ENCODE data around the gene AHRR. TPM values are rescaled to one million over a fixed set of nuclear protein-coding genes. Genes with fewer than 3 reads are reported as not detected.
"Not testable (repeated sequence)": the region's sequence is repeated elsewhere in the genome, so short reads cannot be mapped to it uniquely, and the experiment has no call there.

The AHRR gene
- total RNA-seq, 1 donor from 2014 or later: 0.29 TPM

DNA sequence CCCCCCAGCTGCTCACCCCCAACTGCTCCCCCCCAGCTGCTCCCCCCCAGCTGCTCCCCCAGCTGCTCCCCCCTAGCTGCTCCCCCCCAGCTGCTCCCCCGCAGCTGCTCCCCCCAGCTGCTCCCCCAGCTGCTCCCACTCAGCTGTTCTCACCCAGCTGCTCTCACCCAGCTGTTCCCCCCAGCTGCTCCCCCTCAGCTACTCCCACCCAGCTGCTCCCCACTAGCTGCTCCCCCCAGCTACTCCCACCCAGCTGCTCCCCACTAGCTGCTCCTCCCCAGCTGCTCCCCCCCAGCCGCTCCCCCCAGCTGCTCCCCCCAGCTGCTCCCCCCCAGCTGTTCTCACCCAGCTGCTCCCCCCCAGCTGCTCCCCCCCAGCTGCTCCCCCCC lies 22.8 kb upstream of the AHRR start:
- TF ChIP-seq, protein P1, sequence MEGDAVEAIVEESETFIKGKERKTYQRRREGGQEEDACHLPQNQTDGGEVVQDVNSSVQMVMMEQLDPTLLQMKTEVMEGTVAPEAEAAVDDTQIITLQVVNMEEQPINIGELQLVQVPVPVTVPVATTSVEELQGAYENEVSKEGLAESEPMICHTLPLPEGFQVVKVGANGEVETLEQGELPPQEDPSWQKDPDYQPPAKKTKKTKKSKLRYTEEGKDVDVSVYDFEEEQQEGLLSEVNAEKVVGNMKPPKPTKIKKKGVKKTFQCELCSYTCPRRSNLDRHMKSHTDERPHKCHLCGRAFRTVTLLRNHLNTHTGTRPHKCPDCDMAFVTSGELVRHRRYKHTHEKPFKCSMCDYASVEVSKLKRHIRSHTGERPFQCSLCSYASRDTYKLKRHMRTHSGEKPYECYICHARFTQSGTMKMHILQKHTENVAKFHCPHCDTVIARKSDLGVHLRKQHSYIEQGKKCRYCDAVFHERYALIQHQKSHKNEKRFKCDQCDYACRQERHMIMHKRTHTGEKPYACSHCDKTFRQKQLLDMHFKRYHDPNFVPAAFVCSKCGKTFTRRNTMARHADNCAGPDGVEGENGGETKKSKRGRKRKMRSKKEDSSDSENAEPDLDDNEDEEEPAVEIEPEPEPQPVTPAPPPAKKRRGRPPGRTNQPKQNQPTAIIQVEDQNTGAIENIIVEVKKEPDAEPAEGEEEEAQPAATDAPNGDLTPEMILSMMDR (conservative IDR thresholded peaks at IDR 0.05; ENCODE audit: low read depth, low read length): no peak
- H3K4me3 ChIP-seq (ENCODE audit: low read depth, low read length): no peak overlapping the region
- DNase-seq (ENCODE audit: low read depth): no peak

DNA sequence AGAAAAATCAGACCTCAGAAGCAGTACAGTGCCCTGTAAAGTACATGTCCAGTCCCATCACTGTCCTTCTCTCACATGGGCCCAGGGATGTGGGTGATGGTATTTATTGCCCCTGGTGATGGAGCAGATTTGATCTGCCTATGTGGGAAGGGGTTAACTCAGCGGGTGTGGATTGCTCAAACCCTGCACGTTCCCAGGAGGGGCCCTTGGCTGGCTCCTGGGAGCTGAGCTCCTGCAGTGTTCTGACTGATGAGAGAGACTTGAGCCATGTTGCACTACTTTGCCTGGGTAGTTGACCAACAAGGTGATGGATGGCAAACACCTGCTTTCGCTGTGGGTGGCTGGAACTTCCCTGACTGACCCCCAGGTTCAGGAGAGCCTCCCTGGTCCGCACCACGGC lies 21.6 kb upstream of the AHRR start:
- DNase-seq (ENCODE audit: low read depth); H3K4me3 ChIP-seq (ENCODE audit: low read depth, low read length): not testable (repeated sequence)

DNA sequence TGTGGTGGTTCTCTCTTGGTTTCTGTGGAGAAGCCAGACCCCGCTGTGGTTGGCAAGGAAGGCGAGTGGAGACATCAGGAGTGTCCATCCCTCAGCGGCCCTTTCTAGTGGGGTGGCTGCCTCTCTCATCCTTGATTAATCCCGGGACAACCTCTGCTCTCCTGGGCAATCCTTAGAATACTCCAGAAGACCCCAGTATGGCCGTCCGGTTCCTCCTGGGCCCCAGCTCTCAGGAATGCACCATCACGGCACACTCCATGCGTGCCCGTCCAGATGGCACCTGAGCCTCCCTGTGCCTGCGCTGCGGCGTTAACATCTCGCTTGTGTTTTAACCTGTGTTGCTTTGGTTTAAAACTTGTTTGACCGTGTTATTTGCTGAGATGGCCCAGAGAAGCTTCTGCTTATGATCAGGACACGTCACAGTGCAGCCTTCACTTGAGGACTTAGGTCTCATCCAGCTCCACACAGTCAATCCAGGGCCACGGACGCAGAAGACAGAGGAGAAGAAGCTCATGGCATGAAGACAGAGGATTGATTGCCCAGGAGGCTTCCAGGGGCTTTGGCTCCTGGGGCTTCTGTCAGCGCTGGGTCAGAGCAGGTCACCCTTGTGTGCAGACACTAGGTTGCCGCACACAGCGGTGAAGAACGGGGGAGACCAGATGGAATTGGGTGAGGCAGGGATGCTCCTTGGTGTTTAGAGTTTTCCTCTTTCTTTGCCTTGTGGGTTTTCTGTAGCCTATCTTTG lies 20.7 kb upstream of the AHRR start:
- not testable (repeated sequence) for DNase-seq (ENCODE audit: low read depth); H3K4me3 ChIP-seq (ENCODE audit: low read depth, low read length)

DNA sequence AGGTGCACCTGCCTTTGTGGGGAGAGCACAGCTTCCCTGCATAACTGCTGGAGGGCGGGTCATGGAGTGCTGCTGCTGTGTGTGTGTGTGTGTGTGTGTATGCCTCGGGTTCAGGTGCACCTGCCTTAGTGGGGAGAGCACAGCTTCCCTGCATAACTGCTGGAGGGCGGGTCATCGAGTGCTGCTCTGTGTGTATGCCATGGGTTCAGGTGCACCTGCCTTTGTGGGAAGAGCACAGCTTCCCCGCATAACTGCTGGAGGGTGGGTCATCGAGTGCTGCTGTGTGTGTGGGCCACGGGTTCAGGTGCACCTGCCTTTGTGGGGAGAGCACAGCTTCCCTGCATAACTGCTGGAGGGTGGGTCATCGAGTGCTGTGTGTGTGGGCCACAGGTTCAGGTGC lies 19.1 kb upstream of the AHRR start:
- not testable (repeated sequence) for H3K4me3 ChIP-seq (ENCODE audit: low read depth, low read length); DNase-seq (ENCODE audit: low read depth)

DNA sequence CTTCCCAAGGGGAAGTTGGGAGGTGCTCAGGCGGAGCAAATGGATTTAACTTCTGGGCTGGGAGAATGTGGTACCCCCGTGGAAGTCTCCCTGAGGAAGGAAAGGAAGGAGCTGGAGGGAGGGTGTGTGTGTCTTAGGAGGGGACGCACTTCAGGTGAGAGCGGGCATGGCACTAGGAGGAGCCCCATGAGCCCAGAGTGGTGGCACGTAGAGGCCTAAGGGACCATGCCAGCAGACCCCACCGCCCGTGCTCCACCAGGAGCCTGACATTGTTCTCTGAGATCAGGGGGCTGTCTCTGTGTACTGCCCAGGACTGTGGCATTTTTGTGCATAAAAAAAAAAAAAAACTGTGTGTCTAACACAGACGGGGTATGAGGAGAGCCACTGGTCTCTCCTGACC lies 18.5 kb upstream of the AHRR start:
- DNase-seq (ENCODE audit: low read depth): no peak
- no peak overlapping the region for H3K4me3 ChIP-seq (ENCODE audit: low read depth, low read length)
- TF ChIP-seq, protein P1 (conservative IDR thresholded peaks at IDR 0.05; ENCODE audit: low read depth, low read length): no peak

DNA sequence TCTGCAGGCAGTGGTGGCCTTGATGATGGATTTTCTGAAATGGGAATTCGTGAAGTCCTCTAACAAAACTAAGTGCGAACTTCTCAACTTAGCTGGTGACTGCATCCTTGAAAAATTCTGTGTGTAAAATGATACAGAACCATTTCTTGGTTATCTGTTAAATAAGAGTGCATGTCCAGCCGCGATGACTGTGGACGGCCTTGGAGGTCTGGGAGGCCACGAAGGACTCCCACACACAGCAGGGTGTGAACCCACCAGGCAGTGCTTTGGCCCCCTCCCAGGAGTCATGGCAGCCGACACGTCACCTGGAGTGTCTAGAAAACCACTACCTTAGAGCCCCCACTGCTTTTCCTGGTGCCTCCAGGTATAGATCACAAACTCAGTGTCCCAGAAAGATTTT lies 17.8 kb upstream of the AHRR start:
- not testable (repeated sequence) for DNase-seq (ENCODE audit: low read depth); H3K4me3 ChIP-seq (ENCODE audit: low read depth, low read length)

DNA sequence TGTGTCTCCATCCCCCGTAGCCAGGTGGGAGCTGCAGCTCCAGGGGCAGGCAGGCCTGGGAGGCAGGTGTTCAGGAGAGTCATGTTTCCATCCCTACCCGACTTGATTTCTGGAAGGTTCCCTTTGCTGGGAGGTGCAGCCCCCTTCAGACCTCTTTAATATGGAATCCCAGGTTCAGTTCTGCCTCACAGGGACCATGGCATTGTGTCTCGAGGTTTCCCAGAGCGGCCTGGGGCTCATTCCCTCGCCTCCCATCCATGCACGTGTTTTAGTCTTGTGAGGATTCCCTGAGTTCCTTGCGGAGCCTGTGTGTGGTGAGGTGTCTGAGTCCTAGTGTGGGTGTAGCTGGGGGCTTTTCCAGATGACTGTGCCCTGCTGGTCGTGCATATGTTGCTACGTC lies 16.5 kb upstream of the AHRR start:
- TF ChIP-seq, protein P1 (conservative IDR thresholded peaks at IDR 0.05; ENCODE audit: low read depth, low read length): no peak
- DNase-seq (ENCODE audit: low read depth): no peak
- no peak overlapping the region for H3K4me3 ChIP-seq (ENCODE audit: low read depth, low read length)

DNA sequence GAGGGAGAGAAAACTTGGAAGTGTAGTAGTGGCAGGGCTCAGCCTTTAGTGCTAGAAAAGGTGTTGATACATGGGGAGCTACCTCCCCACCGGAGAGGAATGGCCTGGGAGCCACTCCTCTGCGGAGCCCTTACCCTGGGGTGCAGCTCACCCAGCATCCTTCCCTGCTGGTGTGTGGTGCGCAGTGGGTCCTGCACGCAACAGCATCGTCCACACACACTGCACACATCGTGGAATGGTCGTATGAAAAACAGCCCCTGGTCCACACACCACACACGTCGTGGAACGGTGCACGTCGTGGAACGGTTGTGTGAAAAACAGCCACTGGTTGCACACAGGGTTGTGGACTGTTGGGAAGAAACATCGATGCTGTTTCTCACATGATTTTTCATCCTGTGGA lies 16.1 kb upstream of the AHRR start:
- no peak overlapping the region for H3K4me3 ChIP-seq (ENCODE audit: low read depth, low read length)
- no peak for DNase-seq (ENCODE audit: low read depth)
- TF ChIP-seq, protein P1 (conservative IDR thresholded peaks at IDR 0.05; ENCODE audit: low read depth, low read length): no peak

DNA sequence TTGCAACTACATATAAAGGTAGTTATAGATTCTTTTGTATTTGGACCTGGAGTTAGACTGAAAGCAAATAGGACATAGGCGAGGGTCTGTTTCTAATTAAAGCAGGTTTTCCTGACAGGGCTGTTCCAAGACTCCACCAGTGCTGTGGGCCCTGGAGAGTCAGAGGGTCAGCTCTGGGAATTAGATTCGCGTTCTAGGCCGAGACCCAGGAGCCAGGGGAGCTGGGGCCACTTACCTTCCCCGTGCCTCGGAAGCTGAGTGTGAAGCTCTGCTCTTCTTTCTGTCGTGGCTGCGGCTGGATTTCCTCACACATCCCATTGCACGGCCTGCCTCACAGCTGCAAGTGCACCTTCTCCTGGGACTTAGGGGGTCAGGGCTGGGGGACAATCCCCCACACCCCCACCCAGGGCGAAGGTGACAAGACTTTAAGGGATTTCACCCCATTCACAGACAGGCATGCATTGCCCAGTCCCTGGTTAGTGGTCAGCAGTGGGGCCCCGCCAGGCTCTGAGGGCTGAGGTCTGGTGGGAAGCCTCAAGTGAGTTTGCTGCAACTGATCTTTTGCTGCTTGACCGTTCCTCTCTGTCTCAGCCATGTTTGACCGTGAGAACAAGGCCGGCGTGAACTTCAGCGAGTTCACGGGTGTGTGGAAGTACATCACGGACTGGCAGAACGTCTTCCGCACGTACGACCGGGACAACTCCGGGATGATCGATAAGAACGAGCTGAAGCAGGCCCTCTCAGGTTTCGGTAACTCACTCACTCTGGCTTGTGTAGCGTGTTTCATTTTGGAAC lies 15.3 kb upstream of the AHRR start:
- TF ChIP-seq, protein P1 (conservative IDR thresholded peaks at IDR 0.05; ENCODE audit: low read depth, low read length): no peak
- no peak for DNase-seq (ENCODE audit: low read depth)
- no peak overlapping the region for H3K4me3 ChIP-seq (ENCODE audit: low read depth, low read length)

Data from epithelial cell of proximal tubule (primary cell).